ENCODE results near the gene LPP.

DNA sequence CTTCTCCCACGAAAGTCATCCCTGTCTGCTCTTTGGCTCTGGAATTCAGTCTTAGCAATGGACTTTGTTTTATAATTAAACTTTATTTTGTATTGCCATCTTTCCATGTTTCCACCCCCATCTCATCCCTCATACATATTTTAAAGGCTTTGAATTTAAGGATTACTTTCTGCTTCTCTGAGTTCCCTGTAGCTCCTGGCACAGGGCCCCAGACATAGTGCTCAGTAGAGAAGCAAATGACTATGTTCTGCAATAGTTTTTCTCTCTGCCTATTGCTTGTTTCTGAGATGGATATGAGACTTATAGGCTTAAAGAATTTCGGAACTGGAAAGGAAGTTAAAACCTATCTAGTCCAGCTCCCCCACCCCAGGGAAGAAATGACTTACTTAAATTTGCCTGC, 197.0 kb downstream of the LPP start:
- TF ChIP-seq, protein P1, sequence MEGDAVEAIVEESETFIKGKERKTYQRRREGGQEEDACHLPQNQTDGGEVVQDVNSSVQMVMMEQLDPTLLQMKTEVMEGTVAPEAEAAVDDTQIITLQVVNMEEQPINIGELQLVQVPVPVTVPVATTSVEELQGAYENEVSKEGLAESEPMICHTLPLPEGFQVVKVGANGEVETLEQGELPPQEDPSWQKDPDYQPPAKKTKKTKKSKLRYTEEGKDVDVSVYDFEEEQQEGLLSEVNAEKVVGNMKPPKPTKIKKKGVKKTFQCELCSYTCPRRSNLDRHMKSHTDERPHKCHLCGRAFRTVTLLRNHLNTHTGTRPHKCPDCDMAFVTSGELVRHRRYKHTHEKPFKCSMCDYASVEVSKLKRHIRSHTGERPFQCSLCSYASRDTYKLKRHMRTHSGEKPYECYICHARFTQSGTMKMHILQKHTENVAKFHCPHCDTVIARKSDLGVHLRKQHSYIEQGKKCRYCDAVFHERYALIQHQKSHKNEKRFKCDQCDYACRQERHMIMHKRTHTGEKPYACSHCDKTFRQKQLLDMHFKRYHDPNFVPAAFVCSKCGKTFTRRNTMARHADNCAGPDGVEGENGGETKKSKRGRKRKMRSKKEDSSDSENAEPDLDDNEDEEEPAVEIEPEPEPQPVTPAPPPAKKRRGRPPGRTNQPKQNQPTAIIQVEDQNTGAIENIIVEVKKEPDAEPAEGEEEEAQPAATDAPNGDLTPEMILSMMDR (IDR thresholded peaks at IDR 0.05), result no peak
- TF ChIP-seq EP300 (IDR thresholded peaks at IDR 0.05), result no peak

All from tibial nerve (tissue), 4 donors.